KMS-11 (cell line): ENCODE data around the gene ZNF8.

Experiments
- H2AFZ ChIP-seq: fragments of 200-600 bp; sonication (generic); 2 replicates; pipeline ENCODE4 v1.6.1; 2016; ENCODE audit warnings: antibody characterized with exemption, mixed run types, low read depth
- H3K27ac ChIP-seq: fragments of 200-600 bp; sonication (generic); 2 replicates; pipeline ENCODE4 v1.6.1; 2016; ENCODE audit warnings: mild to moderate bottlenecking, mixed run types
- H3K27me3 ChIP-seq: fragments of 200-600 bp; sonication (generic); 2 replicates; pipeline ENCODE4 v1.6.1; 2017; ENCODE audit warnings: mild to moderate bottlenecking, low read depth, mixed run types, moderate library complexity; ENCODE audit not compliant: insufficient read depth
- H3K36me3 ChIP-seq: fragments of 200-600 bp; sonication (generic); 2 replicates; pipeline ENCODE4 v1.6.1; 2017; ENCODE audit warnings: mild to moderate bottlenecking, mixed run types; ENCODE audit not compliant: insufficient read depth
- H3K4me1 ChIP-seq: fragments of 200-600 bp; sonication (generic); 2 replicates; pipeline ENCODE4 v1.6.1; 2016; ENCODE audit warnings: mild to moderate bottlenecking, low read depth, mixed run types; ENCODE audit not compliant: poor library complexity, severe bottlenecking
- H3K4me2 ChIP-seq: fragments of 200-600 bp; sonication (generic); 2 replicates; pipeline ENCODE4 v1.7.0; 2016; ENCODE audit warnings: mild to moderate bottlenecking, mixed run types
- H3K4me3 ChIP-seq: fragments of 200-600 bp; sonication (generic); IDR thresholded peaks from 2 replicates; pipeline ENCODE4 v1.6.1; 2017; ENCODE audit warnings: low read depth, low read length, mixed read lengths; ENCODE audit not compliant: insufficient read depth
- H3K79me2 ChIP-seq: fragments of 200-600 bp; sonication (generic); 2 replicates; pipeline ENCODE4 v1.6.1; 2016; ENCODE audit warnings: low read depth, mixed run types; ENCODE audit not compliant: insufficient read depth
- H3K9ac ChIP-seq: fragments of 200-600 bp; sonication (generic); 2 replicates; pipeline ENCODE4 v1.6.1; 2016; ENCODE audit warnings: mild to moderate bottlenecking, mixed run types
- H4K20me1 ChIP-seq: fragments of 200-600 bp; sonication (generic); 2 replicates; pipeline ENCODE4 v1.6.1; 2016; ENCODE audit warnings: mild to moderate bottlenecking, mixed run types; ENCODE audit not compliant: insufficient read depth
- TF ChIP-seq, protein P1 (sequence below): fragments of 200-600 bp; sonication (generic); conservative IDR thresholded peaks from 2 replicates; pipeline ENCODE4 v1.6.1; 2017; ENCODE audit warnings: low read depth, mild to moderate bottlenecking, antibody characterized with exemption, low read length, moderate library complexity, mixed read lengths

Gene ZNF8

DNA sequence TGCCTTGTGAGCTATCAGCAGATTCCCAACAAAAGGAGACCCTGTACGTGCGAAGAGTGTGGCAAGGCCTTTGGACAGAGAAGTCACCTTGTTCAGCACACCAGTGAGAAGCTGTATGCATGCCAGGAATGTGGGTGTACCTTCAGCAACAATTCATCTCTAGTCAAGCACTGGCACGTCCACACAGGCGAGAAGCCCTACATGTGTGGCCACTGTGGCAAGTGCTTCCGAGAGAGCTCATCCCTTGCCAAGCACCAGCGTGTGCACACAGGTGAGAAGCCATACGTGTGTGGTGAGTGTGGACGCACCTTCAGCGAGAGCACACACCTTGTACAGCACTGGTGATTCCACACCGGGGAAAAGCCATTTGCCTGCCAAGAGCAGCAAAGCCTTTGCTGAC, 40.5 kb downstream of the ZNF8 start:
- no peaks in the 10 kb centered on the region for H3K27me3 ChIP-seq
- H3K36me3 ChIP-seq = no peaks in the 10 kb centered on the region
- no peak overlapping the region for H3K4me3 ChIP-seq
- no peaks in the 10 kb centered on the region for H3K79me2 ChIP-seq
- no peak overlapping the region for H2AFZ ChIP-seq
- no peaks in the 10 kb centered on the region for H4K20me1 ChIP-seq
- TF ChIP-seq, protein P1, sequence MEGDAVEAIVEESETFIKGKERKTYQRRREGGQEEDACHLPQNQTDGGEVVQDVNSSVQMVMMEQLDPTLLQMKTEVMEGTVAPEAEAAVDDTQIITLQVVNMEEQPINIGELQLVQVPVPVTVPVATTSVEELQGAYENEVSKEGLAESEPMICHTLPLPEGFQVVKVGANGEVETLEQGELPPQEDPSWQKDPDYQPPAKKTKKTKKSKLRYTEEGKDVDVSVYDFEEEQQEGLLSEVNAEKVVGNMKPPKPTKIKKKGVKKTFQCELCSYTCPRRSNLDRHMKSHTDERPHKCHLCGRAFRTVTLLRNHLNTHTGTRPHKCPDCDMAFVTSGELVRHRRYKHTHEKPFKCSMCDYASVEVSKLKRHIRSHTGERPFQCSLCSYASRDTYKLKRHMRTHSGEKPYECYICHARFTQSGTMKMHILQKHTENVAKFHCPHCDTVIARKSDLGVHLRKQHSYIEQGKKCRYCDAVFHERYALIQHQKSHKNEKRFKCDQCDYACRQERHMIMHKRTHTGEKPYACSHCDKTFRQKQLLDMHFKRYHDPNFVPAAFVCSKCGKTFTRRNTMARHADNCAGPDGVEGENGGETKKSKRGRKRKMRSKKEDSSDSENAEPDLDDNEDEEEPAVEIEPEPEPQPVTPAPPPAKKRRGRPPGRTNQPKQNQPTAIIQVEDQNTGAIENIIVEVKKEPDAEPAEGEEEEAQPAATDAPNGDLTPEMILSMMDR = no peak
- H3K27ac ChIP-seq = no peak overlapping the region
- H3K9ac ChIP-seq = no peak overlapping the region
- H3K4me1 ChIP-seq = no peaks in the 10 kb centered on the region
- no peak overlapping the region for H3K4me2 ChIP-seq

DNA sequence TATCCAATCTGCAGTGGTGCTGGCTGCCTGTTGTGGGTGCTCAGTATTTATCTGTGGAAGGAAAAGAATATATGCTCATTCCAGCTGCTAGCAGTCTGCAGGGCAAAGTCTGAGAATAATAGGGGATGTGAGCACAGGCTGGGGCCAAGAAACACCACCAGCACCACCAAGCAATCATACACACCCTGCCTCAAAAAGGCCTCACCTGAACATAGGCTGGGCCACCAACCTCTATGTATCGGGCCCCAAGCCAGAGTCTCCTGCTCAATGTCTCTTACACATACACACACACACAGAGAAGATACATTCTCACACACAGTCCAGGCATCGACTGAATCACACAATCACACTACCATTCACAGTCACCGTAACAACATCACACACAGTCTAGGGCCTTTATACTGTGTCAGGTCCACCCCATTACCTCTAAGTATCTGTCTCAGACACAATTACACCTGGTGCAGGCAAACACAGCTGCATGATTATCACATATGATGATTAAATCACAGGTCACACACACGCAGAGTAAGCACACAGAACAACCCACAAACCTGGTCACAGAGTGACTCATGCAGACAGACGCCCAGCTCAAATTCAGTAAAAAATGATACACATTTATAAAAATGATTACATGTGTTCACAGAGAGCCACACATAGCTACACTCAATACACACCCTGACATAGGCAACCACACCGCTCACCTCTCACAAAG, 46.7 kb downstream of the ZNF8 start:
- Histone ChIP-seq H3K27ac (no peak overlapping the region), H3K4me1 (peaks cover 13% of the 10 kb centered on the region), H4K20me1 (no peaks in the 10 kb centered on the region), H3K9ac (no peak overlapping the region), H3K36me3 (no peaks in the 10 kb centered on the region), H3K79me2 (peaks cover 21% of the 10 kb centered on the region), H3K4me3 (no peak overlapping the region), H3K4me2 (peak overlapping the region; percentile 65; the same call in 1 of the 2 replicates), H3K27me3 (no peaks in the 10 kb centered on the region), H2AFZ (no peak overlapping the region)
- TF ChIP-seq, protein P1 = no peak

DNA sequence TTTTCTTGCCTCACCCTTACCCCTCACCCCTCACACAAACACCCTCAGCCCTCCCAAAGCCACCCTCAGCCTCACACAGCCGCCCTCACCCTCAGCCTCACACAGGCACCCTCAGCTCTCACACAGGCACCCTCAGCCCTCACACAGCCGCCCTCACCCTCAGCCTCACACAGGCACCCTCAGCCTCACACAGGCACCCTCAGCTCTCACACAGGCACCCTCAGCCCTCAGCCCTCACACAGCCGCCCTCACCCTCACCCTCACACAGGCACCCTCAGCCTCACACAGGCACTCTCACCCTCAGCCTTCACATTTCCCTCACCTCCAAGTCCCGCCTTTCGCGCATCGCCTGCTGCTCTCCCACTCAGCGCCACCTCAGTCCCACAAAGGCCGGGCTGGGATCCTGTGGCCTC, 47.8 kb downstream of the ZNF8 start:
- no peaks in the 10 kb centered on the region for H3K36me3 ChIP-seq
- H3K9ac ChIP-seq = peak overlapping the region; percentile 66; the same call in 1 of the 2 replicates
- H3K27me3 ChIP-seq = no peaks in the 10 kb centered on the region
- peak overlapping the region; percentile 65 for H3K4me2 ChIP-seq
- H2AFZ ChIP-seq = peak overlapping the region; percentile 97
- H3K27ac ChIP-seq = no peak overlapping the region
- H3K4me3 ChIP-seq = peak overlapping the region; percentile 67
- H3K4me1 ChIP-seq = peaks cover 13% of the 10 kb centered on the region
- TF ChIP-seq, protein P1 = no peak
- peaks cover 21% of the 10 kb centered on the region for H3K79me2 ChIP-seq
- no peaks in the 10 kb centered on the region for H4K20me1 ChIP-seq

DNA sequence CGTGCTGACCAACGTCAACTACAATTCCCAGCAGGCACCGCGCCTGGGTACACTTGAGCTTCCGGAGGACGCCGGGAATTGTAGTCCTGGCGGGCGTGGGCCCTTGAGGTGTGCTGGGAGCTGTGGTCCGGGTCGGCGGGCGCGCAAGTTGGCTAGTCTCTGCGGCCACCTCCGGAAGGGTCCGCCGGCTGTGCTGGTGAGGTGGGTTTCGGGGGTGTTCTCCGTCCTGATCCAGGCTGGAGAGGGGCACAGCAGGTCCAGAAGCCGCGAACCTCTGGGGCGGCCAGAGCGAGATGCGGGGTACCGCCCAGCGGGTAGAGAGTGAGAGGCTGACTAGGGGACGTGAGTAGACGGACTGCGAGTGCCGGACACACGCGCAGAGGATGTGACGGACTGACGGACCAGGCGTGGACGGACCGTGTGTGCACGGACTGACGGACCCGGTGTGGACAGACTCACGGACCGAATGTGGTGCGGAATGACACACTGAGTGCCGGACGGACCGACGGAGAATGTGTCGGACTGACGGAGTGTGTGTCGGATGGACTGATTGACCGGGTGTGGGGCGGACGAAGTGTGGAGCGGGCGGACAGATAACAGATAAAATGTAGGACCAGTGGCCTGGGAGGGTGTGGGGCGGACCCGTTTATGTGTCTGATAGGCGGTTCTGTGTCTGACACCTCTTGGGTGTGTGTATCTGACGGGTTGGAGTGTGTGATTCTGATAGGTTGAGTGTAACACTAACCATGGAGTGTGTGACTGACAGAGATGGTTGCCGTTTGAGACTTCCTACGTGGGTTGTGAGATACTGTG, 48.4 kb downstream of the ZNF8 start, which contains the start of gene ZSCAN22:
Gene ZSCAN22, plus strand, starts transcription at position 81 of the 813 bp plus-strand sequence. CDS start 7,809 bp downstream, outside the sequence.
- H3K4me2 ChIP-seq = peak within 1 kb of the TSS; percentile 65
- no peak within 1 kb of the TSS; the same call in 1 of the 2 replicates for H3K27ac ChIP-seq
- H3K4me1 ChIP-seq = peaks cover 13% of the 10 kb centered on the region
- no peaks in the 10 kb centered on the region for H4K20me1 ChIP-seq
- H3K27me3 ChIP-seq = no peaks in the 10 kb centered on the region
- peak within 1 kb of the TSS; percentile 67 for H3K4me3 ChIP-seq
- TF ChIP-seq, protein P1 = no peak
- no peaks in the 10 kb centered on the region for H3K36me3 ChIP-seq
- peak within 1 kb of the TSS; percentile 66; the same call in 1 of the 2 replicates for H3K9ac ChIP-seq
- H3K79me2 ChIP-seq = peaks cover 21% of the 10 kb centered on the region
- peak within 1 kb of the TSS; percentile 97 for H2AFZ ChIP-seq
